ENCODE data around the gene RABEP2.

RABEP2 gene

GRCh38 chr16:28903344-28904042, 21.5 kb downstream of the RABEP2 start:
- Histone ChIP-seq H3K27me3 (ENCODE audit: control insufficient read depth, insufficient read depth, low read length) (no peaks in the 10 kb centered on the region), H3K27ac (ENCODE audit: low read length) (no peak overlapping the region), H3K4me1 (ENCODE audit: control insufficient read depth, insufficient read depth, low read length) (no peaks in the 10 kb centered on the region; the same call in 1 of the 2 replicates), H3K4me3 (ENCODE audit: low read length) (no peak overlapping the region), H3K36me3 (ENCODE audit: control insufficient read depth, insufficient read depth, low read length) (no peaks in the 10 kb centered on the region; the same call in 1 of the 2 replicates), H3K9me3 (ENCODE audit: control insufficient read depth, insufficient read depth, low read length) (no peaks in the 10 kb centered on the region)
- no peak for DNase-seq (ENCODE audit: low read depth, low spot score)
- no CpG with 5 or more reads among the region's 29 CpGs for WGBS (ENCODE audit: insufficient coverage, insufficient read length)

- Histone ChIP-seq H3K27ac (ENCODE audit: low read length) (no peak overlapping the region), H3K4me1 (ENCODE audit: control insufficient read depth, insufficient read depth, low read length) (no peaks in the 10 kb centered on the region; the same call in 1 of the 2 replicates), H3K4me3 (ENCODE audit: low read length) (no peak overlapping the region), H3K9me3 (ENCODE audit: control insufficient read depth, insufficient read depth, low read length) (no peaks in the 10 kb centered on the region), H3K36me3 (ENCODE audit: control insufficient read depth, insufficient read depth, low read length) (no peaks in the 10 kb centered on the region; the same call in 1 of the 2 replicates), H3K27me3 (ENCODE audit: control insufficient read depth, insufficient read depth, low read length) (no peaks in the 10 kb centered on the region)
- no CpG with 5 or more reads among the region's 11 CpGs for WGBS (ENCODE audit: insufficient coverage, insufficient read length)
- no peak for DNase-seq (ENCODE audit: low read depth, low spot score)
These were observed 22.1 kb downstream of the RABEP2 start for GRCh38 chr16:28902909-28903308.

GRCh38 chr16:28901862-28902261, 23.2 kb downstream of the RABEP2 start:
- Histone ChIP-seq H3K4me3 (ENCODE audit: low read length) (no peak overlapping the region), H3K4me1 (ENCODE audit: control insufficient read depth, insufficient read depth, low read length) (no peaks in the 10 kb centered on the region; the same call in 1 of the 2 replicates), H3K36me3 (ENCODE audit: control insufficient read depth, insufficient read depth, low read length) (no peaks in the 10 kb centered on the region; the same call in 1 of the 2 replicates), H3K9me3 (ENCODE audit: control insufficient read depth, insufficient read depth, low read length) (no peaks in the 10 kb centered on the region), H3K27ac (ENCODE audit: low read length) (no peak overlapping the region), H3K27me3 (ENCODE audit: control insufficient read depth, insufficient read depth, low read length) (no peaks in the 10 kb centered on the region)
- no CpG with 5 or more reads among the region's 15 CpGs for WGBS (ENCODE audit: insufficient coverage, insufficient read length)
- no peak for DNase-seq (ENCODE audit: low read depth, low spot score)

GRCh38 chr16:28900601-28901000, 24.4 kb downstream of the RABEP2 start:
- Histone ChIP-seq H3K4me1 (ENCODE audit: control insufficient read depth, insufficient read depth, low read length) (no peaks in the 10 kb centered on the region), H3K36me3 (ENCODE audit: control insufficient read depth, insufficient read depth, low read length) (no peaks in the 10 kb centered on the region; the same call in 1 of the 2 replicates), H3K27me3 (ENCODE audit: control insufficient read depth, insufficient read depth, low read length) (no peaks in the 10 kb centered on the region), H3K9me3 (ENCODE audit: control insufficient read depth, insufficient read depth, low read length) (no peaks in the 10 kb centered on the region), H3K4me3 (ENCODE audit: low read length) (no peak overlapping the region), H3K27ac (ENCODE audit: low read length) (no peak overlapping the region)
- no CpG with 5 or more reads among the region's 25 CpGs for WGBS (ENCODE audit: insufficient coverage, insufficient read length)
- no peak for DNase-seq (ENCODE audit: low read depth, low spot score)

- no CpG with 5 or more reads among the region's 11 CpGs for WGBS (ENCODE audit: insufficient coverage, insufficient read length)
- Histone ChIP-seq H3K27me3 (ENCODE audit: control insufficient read depth, insufficient read depth, low read length) (no peaks in the 10 kb centered on the region), H3K4me3 (ENCODE audit: low read length) (no peak overlapping the region), H3K9me3 (ENCODE audit: control insufficient read depth, insufficient read depth, low read length) (no peaks in the 10 kb centered on the region), H3K36me3 (ENCODE audit: control insufficient read depth, insufficient read depth, low read length) (no peaks in the 10 kb centered on the region; the same call in 1 of the 2 replicates), H3K27ac (ENCODE audit: low read length) (no peak overlapping the region), H3K4me1 (ENCODE audit: control insufficient read depth, insufficient read depth, low read length) (no peaks in the 10 kb centered on the region)
- no peak for DNase-seq (ENCODE audit: low read depth, low spot score)
These were observed 25.0 kb downstream of the RABEP2 start for GRCh38 chr16:28899882-28900590.

GRCh38 chr16:28898942-28899341, 26.1 kb downstream of the RABEP2 start:
- Histone ChIP-seq H3K27me3 (ENCODE audit: control insufficient read depth, insufficient read depth, low read length) (no peaks in the 10 kb centered on the region), H3K4me3 (ENCODE audit: low read length) (no peak overlapping the region), H3K4me1 (ENCODE audit: control insufficient read depth, insufficient read depth, low read length) (no peaks in the 10 kb centered on the region), H3K27ac (ENCODE audit: low read length) (no peak overlapping the region), H3K9me3 (ENCODE audit: control insufficient read depth, insufficient read depth, low read length) (no peaks in the 10 kb centered on the region), H3K36me3 (ENCODE audit: control insufficient read depth, insufficient read depth, low read length) (no peaks in the 10 kb centered on the region)
- no peak for DNase-seq (ENCODE audit: low read depth, low spot score)
- WGBS (ENCODE audit: insufficient coverage, insufficient read length), result no CpG with 5 or more reads among the region's 4 CpGs

- DNase-seq (ENCODE audit: low read depth, low spot score), result no peak
- H3K4me3 ChIP-seq (ENCODE audit: low read length), result no peak overlapping the region
- no peak overlapping the region for H3K27ac ChIP-seq (ENCODE audit: low read length)
- H3K9me3 ChIP-seq (ENCODE audit: control insufficient read depth, insufficient read depth, low read length), result no peaks in the 10 kb centered on the region
- H3K4me1 ChIP-seq (ENCODE audit: control insufficient read depth, insufficient read depth, low read length), result no peaks in the 10 kb centered on the region
- no CpG with 5 or more reads among the region's 15 CpGs for WGBS (ENCODE audit: insufficient coverage, insufficient read length)
- no peaks in the 10 kb centered on the region for H3K27me3 ChIP-seq (ENCODE audit: control insufficient read depth, insufficient read depth, low read length)
- H3K36me3 ChIP-seq (ENCODE audit: control insufficient read depth, insufficient read depth, low read length), result no peaks in the 10 kb centered on the region
These were observed 26.8 kb downstream of the RABEP2 start for GRCh38 chr16:28898266-28898665.

- no peak for DNase-seq (ENCODE audit: low read depth, low spot score)
- H3K36me3 ChIP-seq (ENCODE audit: control insufficient read depth, insufficient read depth, low read length), result no peaks in the 10 kb centered on the region
- H3K4me1 ChIP-seq (ENCODE audit: control insufficient read depth, insufficient read depth, low read length), result no peaks in the 10 kb centered on the region
- no peak overlapping the region for H3K27ac ChIP-seq (ENCODE audit: low read length)
- H3K4me3 ChIP-seq (ENCODE audit: low read length), result no peak overlapping the region
- H3K9me3 ChIP-seq (ENCODE audit: control insufficient read depth, insufficient read depth, low read length), result no peaks in the 10 kb centered on the region
- no peaks in the 10 kb centered on the region for H3K27me3 ChIP-seq (ENCODE audit: control insufficient read depth, insufficient read depth, low read length)
- WGBS (ENCODE audit: insufficient coverage, insufficient read length), result no CpG with 5 or more reads among the region's 4 CpGs
These were observed 27.2 kb downstream of the RABEP2 start for GRCh38 chr16:28897826-28898225.

GRCh38 chr16:28895609-28896008, 29.4 kb downstream of the RABEP2 start:
- H3K4me3 ChIP-seq (ENCODE audit: low read length), result no peak overlapping the region
- no peak overlapping the region for H3K27ac ChIP-seq (ENCODE audit: low read length)
- no peak for DNase-seq (ENCODE audit: low read depth, low spot score)
- H3K4me1 ChIP-seq (ENCODE audit: control insufficient read depth, insufficient read depth, low read length), result no peaks in the 10 kb centered on the region
- H3K9me3 ChIP-seq (ENCODE audit: control insufficient read depth, insufficient read depth, low read length), result no peaks in the 10 kb centered on the region
- no CpG with 5 or more reads among the region's 4 CpGs for WGBS (ENCODE audit: insufficient coverage, insufficient read length)
- no peaks in the 10 kb centered on the region for H3K36me3 ChIP-seq (ENCODE audit: control insufficient read depth, insufficient read depth, low read length)
- H3K27me3 ChIP-seq (ENCODE audit: control insufficient read depth, insufficient read depth, low read length), result no peaks in the 10 kb centered on the region

GRCh38 chr16:28893291-28893690, 31.7 kb downstream of the RABEP2 start:
- no peak overlapping the region for H3K27ac ChIP-seq (ENCODE audit: low read length)
- no CpG with 5 or more reads among the region's 4 CpGs for WGBS (ENCODE audit: insufficient coverage, insufficient read length)
- no peak overlapping the region for H3K4me3 ChIP-seq (ENCODE audit: low read length)
- H3K9me3 ChIP-seq (ENCODE audit: control insufficient read depth, insufficient read depth, low read length), result no peaks in the 10 kb centered on the region
- DNase-seq (ENCODE audit: low read depth, low spot score), result no peak
- H3K36me3 ChIP-seq (ENCODE audit: control insufficient read depth, insufficient read depth, low read length), result no peaks in the 10 kb centered on the region
- no peaks in the 10 kb centered on the region for H3K4me1 ChIP-seq (ENCODE audit: control insufficient read depth, insufficient read depth, low read length)
- H3K27me3 ChIP-seq (ENCODE audit: control insufficient read depth, insufficient read depth, low read length), result no peaks in the 10 kb centered on the region
